ENCODE data around the gene TECPR2. TPM values are rescaled to one million over a fixed set of nuclear protein-coding genes. Genes with fewer than 3 reads are reported as not detected.
A peak's percentile ranks its signal among the peaks of the same experiment; 100 is the strongest.

Gene TECPR2
- total RNA-seq, 3 donors from 2014 or later (not counting 1 experiment from before 2014, with no cell fraction given), result 10.8 to 18.6 (median 15.3) TPM

DNA sequence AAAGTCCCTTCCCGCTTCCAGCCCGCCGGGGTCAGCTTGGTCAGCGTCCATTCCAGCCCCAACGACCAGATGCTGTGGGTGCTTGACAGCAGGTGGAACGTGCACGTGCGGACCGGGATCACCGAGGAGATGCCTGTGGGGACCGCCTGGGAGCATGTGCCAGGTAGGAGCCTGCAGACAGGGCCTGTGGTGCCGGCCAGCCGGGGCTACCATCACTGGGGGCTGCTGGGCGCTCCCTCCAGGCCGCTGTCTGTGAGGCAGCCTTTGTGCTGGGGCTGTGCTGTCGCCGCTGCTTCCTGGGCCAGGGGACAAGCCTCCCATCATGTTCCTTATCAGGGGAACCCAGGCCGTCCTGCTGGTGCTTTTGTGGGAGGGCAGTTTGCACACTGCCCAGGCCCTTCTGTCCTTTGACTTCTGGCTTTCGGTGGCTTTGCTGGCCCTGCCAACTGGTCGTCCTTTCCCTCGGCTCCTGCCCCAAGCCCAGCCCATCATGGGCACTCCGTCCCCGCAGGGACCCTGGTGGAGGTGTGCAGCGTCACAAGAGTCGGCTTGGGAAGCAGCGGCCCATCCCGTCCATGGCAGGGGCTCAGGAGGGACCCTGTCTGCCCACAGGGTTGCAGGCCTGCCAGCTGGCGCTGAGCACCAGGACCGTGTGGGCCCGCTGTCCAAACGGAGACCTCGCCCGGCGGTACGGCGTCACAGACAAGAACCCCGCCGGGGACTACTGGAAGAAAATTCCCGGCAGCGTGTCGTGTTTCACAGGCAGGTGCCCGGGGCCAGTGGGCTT lies 134.4 kb downstream of the TECPR2 start:
- no peaks in the 10 kb centered on the region for H3K27me3 Mint-ChIP-seq (ENCODE audit: low read depth in 2 of 2)
- Histone ChIP-seq H3K36me3 (ENCODE audit: control insufficient read depth, insufficient read depth, low read length) (peaks cover 4% of the 10 kb centered on the region), H3K4me1 (ENCODE audit: control insufficient read depth, insufficient read depth, low read length) (peaks cover 14% of the 10 kb centered on the region), H3K4me3 (ENCODE audit: low read length) (no peak overlapping the region), H3K9me3 (ENCODE audit: control insufficient read depth, insufficient read depth, low read length) (no peaks in the 10 kb centered on the region), H3K27ac (ENCODE audit: low read length) (no peak overlapping the region), H3K27me3 (ENCODE audit: control insufficient read depth, insufficient read depth, low read length) (no peaks in the 10 kb centered on the region)
- intact Hi-C loops (cut with micrococcal nuclease), result no loop called here
- peaks cover 10 to 22% of the 10 kb centered on the region in 2 donors for H3K4me1 Mint-ChIP-seq
- DNase-seq, result no peak
- no peak for ATAC-seq
- WGBS (ENCODE audit: insufficient coverage), result 97% methylated on average over 42 of the region's 42 CpGs
- TF ChIP-seq, protein P1, sequence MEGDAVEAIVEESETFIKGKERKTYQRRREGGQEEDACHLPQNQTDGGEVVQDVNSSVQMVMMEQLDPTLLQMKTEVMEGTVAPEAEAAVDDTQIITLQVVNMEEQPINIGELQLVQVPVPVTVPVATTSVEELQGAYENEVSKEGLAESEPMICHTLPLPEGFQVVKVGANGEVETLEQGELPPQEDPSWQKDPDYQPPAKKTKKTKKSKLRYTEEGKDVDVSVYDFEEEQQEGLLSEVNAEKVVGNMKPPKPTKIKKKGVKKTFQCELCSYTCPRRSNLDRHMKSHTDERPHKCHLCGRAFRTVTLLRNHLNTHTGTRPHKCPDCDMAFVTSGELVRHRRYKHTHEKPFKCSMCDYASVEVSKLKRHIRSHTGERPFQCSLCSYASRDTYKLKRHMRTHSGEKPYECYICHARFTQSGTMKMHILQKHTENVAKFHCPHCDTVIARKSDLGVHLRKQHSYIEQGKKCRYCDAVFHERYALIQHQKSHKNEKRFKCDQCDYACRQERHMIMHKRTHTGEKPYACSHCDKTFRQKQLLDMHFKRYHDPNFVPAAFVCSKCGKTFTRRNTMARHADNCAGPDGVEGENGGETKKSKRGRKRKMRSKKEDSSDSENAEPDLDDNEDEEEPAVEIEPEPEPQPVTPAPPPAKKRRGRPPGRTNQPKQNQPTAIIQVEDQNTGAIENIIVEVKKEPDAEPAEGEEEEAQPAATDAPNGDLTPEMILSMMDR (IDR thresholded peaks at IDR 0.05), result no peak
- no peaks in the 10 kb centered on the region for H3K9me3 Mint-ChIP-seq
- H3K36me3 Mint-ChIP-seq, result no peaks in the 10 kb centered on the region
- H3K4me3 Mint-ChIP-seq, result no peak overlapping the region
- peak overlapping the region in 1 of 2 donors; percentile 75 for H3K27ac Mint-ChIP-seq

DNA sequence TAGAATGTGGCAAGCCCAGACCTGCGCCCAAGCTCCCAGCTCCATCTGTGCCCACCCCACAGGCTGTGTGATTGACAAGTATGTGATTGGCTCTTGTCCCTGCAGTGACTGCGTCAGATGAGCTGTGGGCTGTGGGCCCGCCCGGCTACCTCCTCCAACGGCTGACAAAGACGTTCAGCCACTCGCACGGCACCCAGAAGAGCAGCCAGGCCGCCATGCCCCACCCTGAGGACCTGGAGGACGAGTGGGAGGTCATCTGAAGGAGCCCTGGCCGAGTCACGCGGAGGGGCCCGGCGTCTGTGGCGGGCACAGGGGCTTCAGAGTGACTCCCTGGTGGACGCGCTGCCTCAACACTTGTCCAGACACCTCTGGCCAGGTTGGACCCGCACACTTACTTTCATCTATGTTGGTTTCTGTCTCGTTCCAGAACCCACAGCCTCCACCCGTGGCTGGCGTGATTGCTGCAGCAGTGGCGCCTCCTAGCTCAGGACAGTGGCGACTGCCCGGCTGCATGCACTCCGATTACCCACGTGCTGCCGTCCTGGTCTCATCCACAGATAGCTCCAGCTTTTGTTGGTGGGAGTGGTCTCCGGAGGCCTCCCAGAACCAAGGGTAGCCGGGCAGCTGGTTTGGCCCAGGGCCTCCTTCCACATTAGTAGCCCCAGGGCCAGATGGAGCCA lies 135.4 kb downstream of the TECPR2 start:
- no peaks in the 10 kb centered on the region for H3K9me3 ChIP-seq (ENCODE audit: control insufficient read depth, insufficient read depth, low read length)
- Mint-ChIP-seq H3K4me3 (no peak overlapping the region), H3K27ac (peak overlapping the region; percentile 43 to 75), H3K36me3 (no peaks in the 10 kb centered on the region), H3K27me3 (ENCODE audit: low read depth in 2 of 2) (no peaks in the 10 kb centered on the region), H3K4me1 (peaks cover 10 to 22% of the 10 kb centered on the region in 2 donors), H3K9me3 (no peaks in the 10 kb centered on the region)
- no peaks in the 10 kb centered on the region for H3K27me3 ChIP-seq (ENCODE audit: control insufficient read depth, insufficient read depth, low read length)
- H3K27ac ChIP-seq (ENCODE audit: low read length), result no peak overlapping the region
- H3K4me3 ChIP-seq (ENCODE audit: low read length), result no peak overlapping the region
- intact Hi-C loops (cut with micrococcal nuclease), result no loop called here
- no peak for DNase-seq
- TF ChIP-seq, protein P1 (IDR thresholded peaks at IDR 0.05), result no peak
- ATAC-seq, result no peak
- peaks cover 4% of the 10 kb centered on the region for H3K36me3 ChIP-seq (ENCODE audit: control insufficient read depth, insufficient read depth, low read length)
- peaks cover 14% of the 10 kb centered on the region for H3K4me1 ChIP-seq (ENCODE audit: control insufficient read depth, insufficient read depth, low read length)
- WGBS (ENCODE audit: insufficient coverage), result 96% methylated on average over 30 of the region's 30 CpGs

DNA sequence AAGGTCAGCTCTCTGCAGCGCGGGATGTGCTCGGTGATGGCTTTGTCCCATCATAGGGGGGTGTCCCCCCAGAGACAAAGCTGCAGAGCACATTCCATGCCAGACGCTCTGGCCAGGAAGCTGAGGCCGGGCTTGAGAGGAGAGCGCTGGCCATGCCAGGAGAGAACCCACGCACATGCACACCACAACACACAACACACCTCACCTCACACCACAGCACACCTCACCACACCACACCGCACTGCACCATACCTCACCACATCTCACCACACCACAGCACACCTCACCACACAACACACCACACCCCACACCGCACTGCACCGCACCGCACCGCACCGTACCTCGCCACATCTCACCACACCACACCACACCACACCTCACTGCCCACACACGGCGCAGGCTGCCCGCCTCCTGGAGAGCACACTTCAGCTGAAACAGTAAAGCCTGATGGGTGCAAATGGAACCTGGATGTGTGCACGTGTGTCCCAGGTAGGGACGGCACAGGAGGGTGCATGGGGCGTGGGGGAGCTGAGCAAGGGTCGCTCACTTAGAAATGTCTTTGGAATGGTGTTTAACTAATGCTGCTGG lies 136.0 kb downstream of the TECPR2 start:
- no peaks in the 10 kb centered on the region for H3K27me3 Mint-ChIP-seq (ENCODE audit: low read depth in 2 of 2)
- peak overlapping the region; percentile 43 to 75 for H3K27ac Mint-ChIP-seq
- peaks cover 10 to 22% of the 10 kb centered on the region in 2 donors for H3K4me1 Mint-ChIP-seq
- DNase-seq, result no peak
- no peaks in the 10 kb centered on the region for H3K9me3 Mint-ChIP-seq
- H3K4me3 Mint-ChIP-seq, result no peak overlapping the region
- no peaks in the 10 kb centered on the region for H3K36me3 Mint-ChIP-seq
- peaks cover 14% of the 10 kb centered on the region for H3K4me1 ChIP-seq (ENCODE audit: control insufficient read depth, insufficient read depth, low read length)
- H3K36me3 ChIP-seq (ENCODE audit: control insufficient read depth, insufficient read depth, low read length), result peaks cover 4% of the 10 kb centered on the region
- H3K4me3 ChIP-seq (ENCODE audit: low read length), result no peak overlapping the region
- WGBS (ENCODE audit: insufficient coverage), result 74% methylated on average over 21 of the region's 21 CpGs
- peak in 1 of 3 donors; percentile 29 for ATAC-seq
- no peaks in the 10 kb centered on the region for H3K9me3 ChIP-seq (ENCODE audit: control insufficient read depth, insufficient read depth, low read length)
- intact Hi-C loops (cut with micrococcal nuclease), result no loop called here
- H3K27me3 ChIP-seq (ENCODE audit: control insufficient read depth, insufficient read depth, low read length), result no peaks in the 10 kb centered on the region
- H3K27ac ChIP-seq (ENCODE audit: low read length), result no peak overlapping the region
- TF ChIP-seq, protein P1 (IDR thresholded peaks at IDR 0.05), result no peak

Measured in natural killer cell (primary cell).